Transverse colon (tissue), 4 donors: ENCODE results near the gene ARL5B. TPM values are rescaled to one million over a fixed set of nuclear protein-coding genes. Genes with fewer than 3 reads are reported as not detected.
A peak's percentile ranks its signal among the peaks of the same experiment; 100 is the strongest.

Source experiments
- DNase-seq: peaks from one replicate; pipeline ENCODE4 v3.0.0-alpha.2; 2019
- H3K27ac ChIP-seq, 4 donors: fragments of 200-600 bp; sonication (generic); 2 replicates each; pipeline ENCODE4 v1.5.1; 2016 to 2018; ENCODE audit warnings: inconsistent platforms in 4 of 4
- H3K27me3 ChIP-seq: fragments of 200-600 bp; sonication (generic); 2 replicates; pipeline ENCODE4 v1.5.1; 2017; ENCODE audit warnings: inconsistent platforms
- H3K36me3 ChIP-seq, 4 donors: fragments of 200-600 bp; sonication (generic); 2 replicates each; pipeline ENCODE4 v1.5.1; 2017 to 2019; ENCODE audit warnings: inconsistent platforms in 4 of 4
- H3K4me1 ChIP-seq, 4 donors: fragments of 200-600 bp; sonication (generic); 2 replicates each; pipeline ENCODE4 v1.5.1; 2017 to 2020; ENCODE audit warnings: inconsistent platforms in 4 of 4
- H3K4me3 ChIP-seq, 4 donors: fragments of 200-600 bp; sonication (generic); 1 replicate in 1 of 4; 2 replicates in 3 of 4; pipeline versions ENCODE4 v1.5.1 to v1.6.1; 2017 to 2019; ENCODE audit warnings: inconsistent platforms in 4 of 4
- H3K9me3 ChIP-seq, 2 donors: fragments of 200-600 bp; sonication (generic); 2 replicates each; pipeline ENCODE4 v1.5.1; 2017 to 2019; ENCODE audit warnings: inconsistent platforms in 2 of 2
- EP300 ChIP-seq: sonication (generic); formaldehyde crosslinking; IDR thresholded peaks from one replicate; pipeline ENCODE4 v1.6.1; 2017; ENCODE audit warnings: antibody characterized with exemption, low read depth
- POLR2A ChIP-seq: fragments of 450-650 bp; IDR thresholded peaks from one replicate; pipeline ENCODE4 v1.6.1; 2016; ENCODE audit warnings: antibody characterized with exemption, mild to moderate bottlenecking, moderate library complexity
- POLR2AphosphoS5 ChIP-seq, 3 donors: sonication (generic); formaldehyde crosslinking; IDR thresholded peaks; one replicate each; pipeline ENCODE4 v1.6.1; 2016; ENCODE audit warnings: antibody characterized with exemption in 3 of 3
- WGBS, 2 donors: methylation state at CpG; one replicate each; pipeline ENCODE4 v1.1.5; 2018; ENCODE audit warnings: low coverage in 1 of 2; 5-methylcytosine and 5-hydroxymethylcytosine counted together
- in situ Hi-C, 4 donors: fragments of 200-750 bp; cut with MboI; loops; one replicate each; pipeline versions ENCODE4 v1.15.0 to v1.15.1; 2017; ENCODE audit warnings: low sequenced_read_pairs in 3 of 4, low pct_ligation_motif_present in 1 of 4, low pct_unique_long_range_greater_than_20kb in 1 of 4
- intact Hi-C: fragments of 100-400 bp; cut with DNase I; formaldehyde crosslinking; loops from one replicate; pipeline ENCODE4 v1.15.1; 2023; ENCODE audit warnings: low total_unique reads
- total RNA-seq, 4 donors: library from RNA; depleted of rRNA; stranded (reverse); fragments of >200 nt; gene quantifications; one replicate each; pipeline ENCODE4 v1.1.0, GENCODE V29; 2016
- TF ChIP-seq, protein P1 (sequence below), 5 experiments: fragments of 200-600 bp in 3 of 5; fragments of 450-650 bp in 2 of 5; sonication (generic) in 3 of 5; IDR thresholded peaks; 1 replicate in 2 of 5; 2 replicates in 3 of 5; pipeline ENCODE4 v1.5.1; 2016 to 2017; ENCODE audit warnings: antibody characterized with exemption in 5 of 5, inconsistent platforms in 3 of 5, mild to moderate bottlenecking in 2 of 5, moderate library complexity in 1 of 5

ARL5B gene
- total RNA-seq, 4 donors from 2014 or later: 15.8 to 24.1 (median 18.7) TPM

DNA sequence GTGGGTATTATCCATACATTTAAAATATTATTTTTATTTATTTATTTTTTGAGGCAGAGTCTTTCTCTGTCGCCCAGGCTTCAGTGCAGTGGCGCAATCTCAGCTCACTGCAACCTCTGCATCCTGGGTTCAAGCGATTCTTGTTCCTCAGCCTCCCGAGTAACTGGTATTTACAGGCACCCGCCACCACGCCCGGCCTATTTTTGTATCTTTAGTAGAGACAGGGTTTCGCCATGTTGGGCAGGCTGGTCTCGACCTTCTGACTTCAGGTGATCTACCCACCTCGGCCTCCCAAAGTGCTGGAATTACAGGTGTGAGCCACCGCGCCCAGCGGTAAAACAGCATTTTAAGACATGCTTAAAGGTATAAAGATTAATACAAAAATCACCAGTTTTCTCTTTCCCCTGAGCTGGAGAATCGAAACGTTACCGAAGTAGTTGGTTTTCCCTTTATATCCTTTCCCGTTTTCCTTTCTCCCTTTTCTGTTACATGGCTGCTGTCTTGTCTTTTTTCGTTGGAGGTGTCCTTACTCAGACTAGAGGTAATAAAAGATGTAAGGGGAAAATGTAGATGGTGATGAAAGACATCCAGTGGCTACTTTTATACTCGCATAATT, 1.7 kb downstream of the ARL5B start:
- WGBS, 2 donors: 81% methylated on average over 16 to 19 of the region's 19 CpGs
- no peaks in the 10 kb centered on the region for H3K27me3 ChIP-seq
- in situ Hi-C loops: no loop called here
- peak overlapping the region in 1 of 4 donors; percentile 83 for H3K4me3 ChIP-seq
- no peak for TF ChIP-seq POLR2A
- TF ChIP-seq POLR2AphosphoS5 (IDR thresholded peaks at IDR 0.05): no peak
- TF ChIP-seq, protein P1, sequence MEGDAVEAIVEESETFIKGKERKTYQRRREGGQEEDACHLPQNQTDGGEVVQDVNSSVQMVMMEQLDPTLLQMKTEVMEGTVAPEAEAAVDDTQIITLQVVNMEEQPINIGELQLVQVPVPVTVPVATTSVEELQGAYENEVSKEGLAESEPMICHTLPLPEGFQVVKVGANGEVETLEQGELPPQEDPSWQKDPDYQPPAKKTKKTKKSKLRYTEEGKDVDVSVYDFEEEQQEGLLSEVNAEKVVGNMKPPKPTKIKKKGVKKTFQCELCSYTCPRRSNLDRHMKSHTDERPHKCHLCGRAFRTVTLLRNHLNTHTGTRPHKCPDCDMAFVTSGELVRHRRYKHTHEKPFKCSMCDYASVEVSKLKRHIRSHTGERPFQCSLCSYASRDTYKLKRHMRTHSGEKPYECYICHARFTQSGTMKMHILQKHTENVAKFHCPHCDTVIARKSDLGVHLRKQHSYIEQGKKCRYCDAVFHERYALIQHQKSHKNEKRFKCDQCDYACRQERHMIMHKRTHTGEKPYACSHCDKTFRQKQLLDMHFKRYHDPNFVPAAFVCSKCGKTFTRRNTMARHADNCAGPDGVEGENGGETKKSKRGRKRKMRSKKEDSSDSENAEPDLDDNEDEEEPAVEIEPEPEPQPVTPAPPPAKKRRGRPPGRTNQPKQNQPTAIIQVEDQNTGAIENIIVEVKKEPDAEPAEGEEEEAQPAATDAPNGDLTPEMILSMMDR (IDR thresholded peaks at IDR 0.05): no peak
- TF ChIP-seq EP300: no peak
- intact Hi-C loops: no loop called here
- DNase-seq: no peak
- H3K27ac ChIP-seq: peak overlapping the region; percentile 93 to 99 (median 98)
- no peaks in the 10 kb centered on the region for H3K9me3 ChIP-seq
- H3K36me3 ChIP-seq: no peaks in the 10 kb centered on the region
- H3K4me1 ChIP-seq: peaks cover 12 to 50% (median 18%) of the 10 kb centered on the region in 4 donors

DNA sequence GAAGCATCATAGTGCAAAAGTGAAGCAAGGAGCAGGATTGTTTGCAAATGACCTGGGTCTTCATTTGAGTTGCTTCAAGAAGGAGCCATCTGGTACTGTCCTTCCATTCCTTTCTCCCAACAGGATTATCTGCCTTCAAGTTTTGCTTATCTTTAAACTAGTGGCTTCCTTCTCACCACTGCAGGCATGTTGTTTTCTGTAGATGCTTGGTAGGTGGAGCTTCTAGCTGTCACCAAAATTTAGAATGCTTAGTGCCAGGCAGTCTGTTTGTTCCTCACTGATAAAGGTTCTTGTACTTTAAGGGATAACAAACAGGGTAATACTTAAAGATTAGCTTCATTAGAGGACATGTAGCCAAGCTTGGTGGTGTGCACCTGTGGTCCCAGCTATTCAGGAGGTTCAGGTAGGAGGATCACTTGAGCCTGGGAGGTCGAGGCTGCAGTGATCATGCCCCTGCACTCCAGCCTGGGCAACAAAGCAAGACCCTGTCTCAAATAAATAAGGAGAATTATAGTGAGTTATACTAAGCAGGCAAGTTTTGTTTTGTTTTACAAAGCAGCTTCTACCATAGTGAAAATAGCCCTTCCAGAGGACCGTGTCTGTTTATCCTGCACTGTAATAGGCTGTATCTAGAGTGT, 5.7 kb downstream of the ARL5B start:
- DNase-seq: no peak
- intact Hi-C loops (no loop called here), in situ Hi-C loops (no loop called here)
- WGBS, 2 donors: 86 to 100% methylated on average over 2 of the region's 2 CpGs
- Histone ChIP-seq H3K27me3 (no peaks in the 10 kb centered on the region), H3K36me3 (peaks cover 0 to 12% (median 4%) of the 10 kb centered on the region in 4 donors), H3K9me3 (no peaks in the 10 kb centered on the region), H3K27ac (no peak overlapping the region), H3K4me3 (no peak overlapping the region), H3K4me1 (peaks cover 12 to 39% (median 20%) of the 10 kb centered on the region in 4 donors)
- no peak for TF ChIP-seq POLR2AphosphoS5 (IDR thresholded peaks at IDR 0.05)
- TF ChIP-seq, protein P1 (IDR thresholded peaks at IDR 0.05): no peak
- TF ChIP-seq EP300: no peak
- TF ChIP-seq POLR2A: no peak

DNA sequence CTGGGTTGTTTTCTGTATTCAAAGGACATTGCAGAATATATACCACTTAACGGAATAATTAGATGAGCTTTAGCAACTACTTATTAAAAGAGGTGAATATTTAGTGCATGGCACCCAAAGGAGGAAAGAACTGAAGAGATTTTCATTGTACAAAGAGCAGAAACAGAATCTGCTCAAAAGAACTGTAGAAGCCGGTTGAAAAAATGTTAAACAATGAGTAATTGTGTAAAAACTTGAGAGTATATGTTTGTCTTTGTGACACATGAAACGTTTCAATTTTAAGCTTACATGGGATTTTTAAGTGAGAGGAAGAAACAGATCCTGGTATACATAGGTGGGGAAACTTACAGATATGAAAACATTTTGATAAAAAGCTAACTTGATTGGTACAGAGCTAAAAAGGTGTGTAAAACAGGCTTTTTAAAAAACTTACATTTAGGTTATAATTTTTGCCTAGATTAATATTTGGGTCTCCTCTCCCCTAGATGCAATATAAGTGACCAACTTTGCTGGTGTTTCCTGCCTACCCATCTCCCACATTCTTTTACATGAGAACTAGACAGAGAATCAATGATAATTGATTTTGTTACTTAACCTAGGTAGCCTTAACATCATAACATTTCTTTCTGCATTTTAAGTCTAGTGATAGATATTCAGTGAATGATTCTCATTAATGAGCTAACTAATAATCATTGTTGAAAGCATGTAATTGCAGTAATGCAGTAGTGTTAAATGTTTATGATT, 6.8 kb downstream of the ARL5B start:
- WGBS, 2 donors: 51 to 56% methylated on average over 3 of the region's 3 CpGs
- intact Hi-C loops (no loop called here), in situ Hi-C loops (no loop called here)
- Histone ChIP-seq H3K36me3 (peaks cover 0 to 19% (median 5%) of the 10 kb centered on the region in 4 donors), H3K4me1 (peaks cover 8 to 31% (median 14%) of the 10 kb centered on the region in 4 donors), H3K27me3 (no peaks in the 10 kb centered on the region), H3K9me3 (no peaks in the 10 kb centered on the region), H3K27ac (no peak overlapping the region), H3K4me3 (no peak overlapping the region)
- TF ChIP-seq, protein P1 (IDR thresholded peaks at IDR 0.05): no peak
- TF ChIP-seq POLR2A: no peak
- no peak for DNase-seq

DNA sequence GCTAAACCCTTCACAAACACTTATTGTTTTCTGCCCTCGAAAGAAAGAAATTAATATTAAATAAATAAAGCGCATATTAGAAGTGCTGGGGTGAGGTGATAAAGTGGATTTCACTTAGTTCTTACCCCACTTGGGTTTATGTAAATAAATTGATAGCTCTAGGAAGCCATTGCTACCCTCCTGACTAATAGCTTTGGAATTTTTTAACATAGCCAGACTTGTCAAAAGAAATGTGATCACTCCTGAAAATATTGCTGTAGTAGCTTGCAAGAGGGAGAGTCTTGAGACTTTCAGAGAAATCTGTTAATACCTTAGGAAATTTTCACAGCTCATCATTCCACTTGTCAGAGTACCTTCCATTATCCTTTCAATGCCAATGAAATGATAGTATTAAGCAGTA, 7.6 kb downstream of the ARL5B start:
- 66 to 76% methylated on average over 2 of the region's 2 CpGs for WGBS, 2 donors
- in situ Hi-C loops: no loop called here

More for the DNA sequence above, 7.6 kb downstream of the ARL5B start:
- peaks cover 0 to 23% (median 6%) of the 10 kb centered on the region in 4 donors for H3K4me1 ChIP-seq
- no peak overlapping the region for H3K27ac ChIP-seq
- no peak overlapping the region for H3K4me3 ChIP-seq
- peaks cover 0 to 19% (median 5%) of the 10 kb centered on the region in 4 donors for H3K36me3 ChIP-seq
- TF ChIP-seq, protein P1 (IDR thresholded peaks at IDR 0.05): no peak
- TF ChIP-seq POLR2A (no peak), POLR2AphosphoS5 (IDR thresholded peaks at IDR 0.05) (no peak), EP300 (no peak)
- H3K9me3 ChIP-seq: no peaks in the 10 kb centered on the region
- no peaks in the 10 kb centered on the region for H3K27me3 ChIP-seq
- no peak for DNase-seq
- intact Hi-C loops: no loop called here
